DOHH2 (cell line): Measurements from ENCODE around the gene BSN.

Source experiments
- H3F3A ChIP-seq: fragments of 200-600 bp; sonication (generic), shearing (Covaris generic); 2 replicates; pipeline ENCODE4 v1.6.0; 2016; ENCODE audit warnings: antibody characterized with exemption, mild to moderate bottlenecking; ENCODE audit not compliant: control insufficient read depth, insufficient read depth
- H3K27ac ChIP-seq: fragments of 200-600 bp; sonication (generic); 2 replicates; pipeline ENCODE4 v1.5.1; 2014; ENCODE audit warnings: low read depth, mild to moderate bottlenecking, low read length, moderate library complexity
- H3K27me3 ChIP-seq: fragments of 200-600 bp; sonication (generic); 2 replicates; pipeline ENCODE4 v1.6.1; 2014; ENCODE audit warnings: mild to moderate bottlenecking, low read length, mixed read lengths; ENCODE audit not compliant: control insufficient read depth
- H3K36me3 ChIP-seq: fragments of 200-600 bp; sonication (generic); 2 replicates; pipeline ENCODE4 v1.6.1; 2014; ENCODE audit warnings: mild to moderate bottlenecking, low read length, moderate library complexity, mixed read lengths; ENCODE audit not compliant: control insufficient read depth
- H3K4me1 ChIP-seq: fragments of 200-600 bp; sonication (generic); 2 replicates; pipeline ENCODE4 v1.6.1; 2014; ENCODE audit warnings: mild to moderate bottlenecking, low read length, mixed read lengths; ENCODE audit not compliant: control insufficient read depth
- H3K4me2 ChIP-seq: fragments of 200-600 bp; sonication (generic); 2 replicates; pipeline ENCODE4 v1.6.0; 2014; ENCODE audit warnings: mild to moderate bottlenecking, low read length, moderate library complexity
- H3K4me3 ChIP-seq: fragments of 200-600 bp; sonication (generic); 2 replicates; pipeline ENCODE4 v1.5.1; 2014; ENCODE audit warnings: mild to moderate bottlenecking, low read length, mixed read lengths
- H3K79me2 ChIP-seq: fragments of 200-600 bp; sonication (generic); 2 replicates; pipeline ENCODE4 v1.6.1; 2014; ENCODE audit warnings: mild to moderate bottlenecking, low read length, mixed read lengths; ENCODE audit not compliant: control insufficient read depth
- H3K9me2 ChIP-seq: fragments of 200-600 bp; sonication (generic); replicated peaks from 2 replicates; pipeline ENCODE4 v1.6.1; 2014; ENCODE audit warnings: mild to moderate bottlenecking, low read length, mixed read lengths; ENCODE audit not compliant: control insufficient read depth
- H3K9me3 ChIP-seq: fragments of 200-600 bp; sonication (generic); 2 replicates; pipeline ENCODE4 v1.6.1; 2014; ENCODE audit warnings: antibody characterized with exemption, low read length, mixed read lengths; ENCODE audit not compliant: control insufficient read depth, insufficient read depth
- H4K20me1 ChIP-seq: fragments of 200-600 bp; sonication (generic); 2 replicates; pipeline ENCODE4 v1.6.0; 2014; ENCODE audit warnings: low read depth, mild to moderate bottlenecking, antibody characterized with exemption, low read length, moderate library complexity; ENCODE audit not compliant: control insufficient read depth, insufficient read depth
- CTCF ChIP-seq: fragments of 200-600 bp; sonication (generic); IDR thresholded peaks from one replicate; pipeline ENCODE4 v1.5.1; 2014; ENCODE audit warnings: antibody characterized with exemption, mild to moderate bottlenecking, low read depth, low read length; ENCODE audit not compliant: poor library complexity, severe bottlenecking
- EZH2phosphoT487 ChIP-seq: fragments of 200-600 bp; sonication (generic); IDR thresholded peaks from 2 replicates; pipeline ENCODE4 v1.6.1; 2017; ENCODE audit warnings: borderline replicate concordance, mild to moderate bottlenecking, antibody characterized with exemption, low read length, moderate library complexity, mixed read lengths

The BSN gene

GRCh38 chr3:49717211-49717958 is 163.1 kb downstream of the BSN start:
- peaks cover 15% of the 10 kb centered on the region for H3K4me1 ChIP-seq
- H3K27ac ChIP-seq: no peak overlapping the region
- H4K20me1 ChIP-seq: no peaks in the 10 kb centered on the region

GRCh38 chr3:49717959-49718857 is 163.9 kb downstream of the BSN start:
- Histone ChIP-seq H4K20me1 (no peaks in the 10 kb centered on the region), H3K79me2 (peaks cover 13% of the 10 kb centered on the region), H3K4me2 (peak overlapping the region; percentile 85), H3K27me3 (no peaks in the 10 kb centered on the region), H3K9me2 (no peaks in the 10 kb centered on the region), H3K36me3 (peaks cover 38% of the 10 kb centered on the region), H3K9me3 (no peaks in the 10 kb centered on the region), H3F3A (no peaks in the 10 kb centered on the region), H3K4me3 (peak overlapping the region; percentile 76; the same call in 1 of the 2 replicates), H3K27ac (no peak overlapping the region), H3K4me1 (peaks cover 23% of the 10 kb centered on the region)
- TF ChIP-seq CTCF: no peak
- no peak for TF ChIP-seq EZH2phosphoT487

More at GRCh38 chr3:49717211-49717958, 163.1 kb downstream of the BSN start:
- TF ChIP-seq CTCF (no peak), EZH2phosphoT487 (no peak)
- no peak overlapping the region for H3K4me3 ChIP-seq
- H3K27me3 ChIP-seq: no peaks in the 10 kb centered on the region
- no peaks in the 10 kb centered on the region for H3F3A ChIP-seq
- no peak overlapping the region for H3K4me2 ChIP-seq
- H3K36me3 ChIP-seq: peaks cover 32% of the 10 kb centered on the region
- no peaks in the 10 kb centered on the region for H3K9me3 ChIP-seq
- peaks cover 4% of the 10 kb centered on the region for H3K79me2 ChIP-seq
- H3K9me2 ChIP-seq: no peaks in the 10 kb centered on the region

- Histone ChIP-seq H3K9me2 (no peaks in the 10 kb centered on the region), H3F3A (no peaks in the 10 kb centered on the region), H3K27me3 (no peaks in the 10 kb centered on the region), H3K4me2 (peak overlapping the region; percentile 85), H3K4me1 (peaks cover 23% of the 10 kb centered on the region), H3K36me3 (peaks cover 44% of the 10 kb centered on the region), H4K20me1 (no peaks in the 10 kb centered on the region), H3K27ac (0 out of 2 replicates have a peak overlapping the region, but pooled peaks have one; percentile 27), H3K9me3 (no peaks in the 10 kb centered on the region), H3K79me2 (peaks cover 18% of the 10 kb centered on the region), H3K4me3 (peak overlapping the region; percentile 76)
- TF ChIP-seq CTCF (no peak), EZH2phosphoT487 (no peak)
These were observed 164.6 kb downstream of the BSN start for GRCh38 chr3:49718858-49719213.
